Kidney tubule cell (primary cell): Measurements from ENCODE around the gene XXYLT1.

ENCODE experiments used
- DNase-seq: peaks from one replicate; pipeline ENCODE4 v3.0.0-alpha.2; 2018; ENCODE audit warnings: low spot score

Gene XXYLT1

DNA sequence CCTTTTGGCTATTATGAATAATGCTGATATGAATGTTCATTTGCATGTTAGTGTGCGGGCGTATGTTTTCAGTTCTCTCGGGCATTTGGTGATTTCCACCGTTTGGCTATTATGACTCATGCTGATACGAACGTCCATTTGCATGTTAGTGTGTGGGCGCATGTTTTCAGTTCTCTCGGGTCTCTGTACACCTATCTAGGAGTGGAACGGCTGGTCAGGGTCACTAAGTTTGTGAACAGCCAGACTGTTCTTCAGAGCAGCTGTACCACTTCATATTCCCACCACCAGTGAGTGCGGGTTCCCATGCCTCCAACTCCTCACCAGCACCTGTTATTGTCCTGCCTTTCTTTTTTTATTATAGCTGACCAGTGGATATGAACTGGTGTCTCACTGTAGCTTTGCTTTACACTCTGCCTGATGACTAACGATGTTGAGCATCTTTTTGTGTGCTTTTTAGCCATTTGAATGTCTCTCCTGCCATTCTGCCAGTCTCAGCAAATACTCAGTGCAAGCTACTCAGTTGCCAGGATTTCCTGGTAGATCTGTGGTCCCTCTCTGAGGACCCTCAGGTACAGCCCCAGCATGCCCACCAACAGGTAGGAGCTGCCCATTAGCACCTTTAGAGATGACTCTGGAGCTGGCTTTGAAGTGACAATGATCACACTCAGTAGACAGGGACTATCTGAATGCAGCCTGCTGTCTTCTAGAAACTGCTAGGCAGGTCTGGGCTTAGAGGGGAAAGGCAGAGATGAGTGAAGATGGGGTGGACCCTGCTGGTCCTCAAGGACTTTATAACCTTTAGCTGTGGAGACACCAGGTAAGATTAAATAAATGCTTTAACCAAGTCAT lies 141.1 kb downstream of the XXYLT1 start:
- no peak for DNase-seq

DNA sequence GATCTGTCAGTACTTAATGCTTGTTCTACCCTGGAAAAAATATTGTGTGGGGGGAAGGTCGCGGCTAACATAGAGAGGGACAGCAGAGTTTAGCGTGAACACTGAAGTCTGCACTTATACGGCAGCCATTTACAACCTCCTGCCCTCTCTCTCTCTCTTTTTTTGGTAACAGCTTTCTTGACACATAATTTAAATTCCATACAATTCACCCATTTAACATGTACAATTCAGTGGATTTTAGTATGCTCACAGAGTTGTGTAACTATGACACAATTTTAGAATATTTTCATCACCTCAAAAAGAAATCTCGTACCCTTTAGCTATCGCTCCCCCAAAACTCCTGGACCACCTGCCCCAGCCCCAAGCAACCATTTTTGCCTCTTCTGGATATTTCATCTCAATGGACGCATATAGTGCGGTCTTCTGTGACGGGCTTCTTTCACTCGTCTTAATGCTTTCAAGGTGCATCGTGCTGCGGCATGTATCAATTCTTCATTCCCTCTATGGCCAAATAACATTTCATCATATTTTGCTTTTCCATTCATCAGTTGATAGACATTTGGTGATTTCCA lies 141.8 kb downstream of the XXYLT1 start:
- DNase-seq = no peak

GRCh38 chr3:195128255-195129071 lies 142.5 kb downstream of the XXYLT1 start:
- DNase-seq = no peak

GRCh38 chr3:195126056-195126605 lies 144.8 kb downstream of the XXYLT1 start:
- no peak for DNase-seq

- no peak for DNase-seq
Measured at GRCh38 chr3:195125646-195126045, 145.3 kb downstream of the XXYLT1 start.

GRCh38 chr3:195124378-195124992 lies 146.5 kb downstream of the XXYLT1 start:
- no peak for DNase-seq

DNA sequence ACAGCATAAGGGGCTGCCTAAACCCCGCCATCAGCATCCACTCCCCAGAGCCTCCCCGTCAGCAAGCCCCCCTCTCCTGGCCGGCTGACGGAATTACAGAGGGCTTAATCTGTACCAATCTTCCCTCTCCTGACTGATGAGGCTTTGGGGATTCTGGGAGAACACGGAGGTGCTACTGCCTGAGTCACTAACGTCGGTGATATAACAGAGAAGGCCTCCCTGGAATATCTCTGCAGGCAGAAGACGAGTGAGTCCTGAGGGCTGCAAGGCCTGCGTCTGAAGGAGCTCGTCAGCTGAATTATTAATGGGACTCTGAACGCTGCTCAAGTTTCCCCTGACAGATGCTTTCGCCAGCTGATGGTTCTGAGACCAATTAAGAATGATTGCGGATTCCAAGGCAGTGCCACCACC lies 147.7 kb downstream of the XXYLT1 start:
- no peak for DNase-seq

DNA sequence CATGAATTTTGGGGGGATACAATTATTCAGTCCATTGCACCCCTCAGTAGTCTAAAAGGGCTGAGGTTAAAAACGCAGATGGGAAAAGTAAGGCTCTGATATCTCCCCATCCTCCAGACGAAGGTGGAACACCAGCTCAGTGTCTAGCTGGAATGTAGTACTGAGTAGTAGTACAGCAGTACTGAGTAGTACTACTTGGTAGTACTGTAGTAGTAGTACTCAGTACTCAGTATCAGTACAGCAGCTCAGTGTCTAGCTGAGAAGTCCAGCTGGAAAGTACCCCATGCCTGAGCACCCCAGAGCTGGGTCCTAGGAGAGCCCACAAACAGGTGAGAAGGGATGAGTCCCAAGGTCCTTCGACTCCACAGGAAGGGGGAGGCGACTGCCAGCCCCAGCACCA lies 148.7 kb downstream of the XXYLT1 start:
- DNase-seq = no peak

DNA sequence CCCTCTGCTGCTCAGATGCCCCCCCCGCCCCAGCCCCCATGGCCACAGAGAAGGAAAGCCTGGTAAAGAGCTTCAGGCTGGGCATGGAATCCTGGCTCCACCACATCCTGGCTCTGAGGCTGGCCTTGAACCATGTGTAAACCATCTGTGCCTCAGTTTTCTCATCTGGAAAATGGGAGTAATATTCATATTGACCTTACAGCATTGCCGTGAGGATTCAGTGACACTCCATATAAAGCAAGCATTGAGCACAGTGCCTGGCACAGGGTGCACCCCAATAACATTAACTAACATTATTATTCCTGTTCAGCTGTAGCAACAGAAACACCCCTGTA lies 150.7 kb downstream of the XXYLT1 start:
- DNase-seq = no peak

DNA sequence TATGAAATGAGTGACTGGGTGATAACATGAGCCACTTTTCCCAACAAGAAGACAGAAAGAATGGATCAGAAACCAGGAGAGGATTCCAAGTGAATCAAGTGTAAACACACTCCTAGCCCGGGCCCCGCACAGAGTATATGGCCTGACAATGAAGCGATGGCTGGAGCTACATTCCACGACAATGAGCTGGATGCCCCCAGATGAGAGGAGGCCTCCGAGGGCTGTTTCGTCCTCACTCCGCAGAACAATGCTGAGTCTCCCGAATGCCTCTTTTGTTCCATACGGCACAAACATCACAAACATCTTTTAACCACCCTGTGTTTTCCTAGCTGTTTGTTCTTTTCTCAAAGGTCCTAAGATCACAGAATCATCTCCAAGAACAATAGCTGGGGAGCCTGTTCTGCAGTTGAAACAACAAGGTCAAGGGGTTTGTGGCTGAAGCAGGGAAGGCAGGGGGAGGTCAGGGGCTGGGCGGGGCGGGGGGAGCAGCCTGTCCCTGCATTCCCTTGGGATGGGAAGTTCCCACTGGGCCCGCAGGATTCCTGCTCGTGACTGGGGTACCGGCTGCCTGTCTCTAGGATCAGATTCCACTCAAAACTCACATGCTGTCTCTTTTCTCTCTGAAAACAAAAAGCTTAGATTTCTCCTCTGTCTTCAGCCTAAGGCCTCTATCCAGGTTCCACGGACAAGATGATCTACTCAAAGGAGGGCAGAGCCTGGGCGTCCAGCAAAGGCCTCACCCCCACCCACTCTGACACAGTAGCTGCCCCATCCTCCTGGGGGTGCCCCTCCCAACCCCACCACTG lies 151.3 kb downstream of the XXYLT1 start:
- no peak for DNase-seq

DNA sequence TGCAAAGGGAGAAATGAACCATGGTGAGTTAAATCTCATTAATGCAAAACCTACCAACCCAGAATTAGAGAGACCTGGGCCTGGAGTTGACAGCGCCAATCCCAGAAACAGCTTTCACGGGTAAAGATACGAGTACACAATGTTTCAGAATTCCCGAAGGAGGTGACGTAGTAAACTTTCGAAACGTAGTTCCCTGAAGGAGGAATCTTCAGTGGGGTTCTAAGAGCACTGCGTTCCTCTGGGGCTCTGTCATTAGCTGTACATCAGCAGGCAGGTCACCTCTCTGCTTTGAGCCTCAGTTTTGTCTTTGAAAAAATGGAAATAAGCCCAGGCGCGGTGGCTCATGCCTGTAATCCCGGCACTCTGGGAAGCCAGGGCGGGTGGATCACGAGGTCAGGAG lies 152.3 kb downstream of the XXYLT1 start:
- no peak for DNase-seq

- peak; percentile 47 for DNase-seq
Measured at GRCh38 chr3:195117978-195118581, 152.9 kb downstream of the XXYLT1 start.

- no peak for DNase-seq
Measured at GRCh38 chr3:195116407-195117185, 154.4 kb downstream of the XXYLT1 start.

DNA sequence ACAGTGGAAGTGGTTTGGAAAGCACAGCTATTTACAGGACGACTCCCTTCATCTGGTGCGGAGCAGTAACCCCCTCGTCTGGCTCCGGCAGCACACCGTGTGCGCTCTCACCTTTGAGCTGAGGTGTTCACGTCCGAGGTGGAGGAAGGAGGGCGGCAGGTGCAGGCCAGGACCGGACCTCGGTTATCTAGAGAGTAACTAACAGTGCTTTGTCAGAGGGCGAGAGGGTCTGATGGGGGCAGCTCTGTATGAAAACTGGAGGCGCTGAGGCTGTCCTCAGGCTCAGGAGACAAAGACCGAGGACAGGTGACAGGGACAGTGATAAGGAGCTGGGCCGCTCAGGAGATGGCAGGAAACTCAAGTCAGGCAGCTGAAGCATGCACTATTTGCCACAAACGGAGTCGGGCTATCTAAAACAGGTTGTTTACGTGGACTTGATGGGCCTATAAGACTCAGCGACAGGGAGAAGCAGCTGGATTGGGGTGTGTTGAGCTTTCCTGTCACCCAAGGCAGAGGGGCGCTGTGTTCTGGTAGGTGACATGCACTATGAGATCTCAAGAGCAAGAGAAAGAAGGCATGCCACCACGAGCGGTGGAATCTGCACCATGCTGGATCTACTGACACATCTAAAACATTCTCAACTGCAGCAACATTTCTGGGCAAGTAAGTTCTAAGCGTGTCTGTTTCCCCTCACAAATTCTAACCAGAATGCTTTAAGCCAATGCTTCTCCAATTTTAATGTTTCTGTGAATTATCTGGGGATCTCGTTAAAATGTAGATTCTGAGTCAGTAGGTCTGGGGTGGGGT lies 155.2 kb downstream of the XXYLT1 start:
- no peak for DNase-seq

GRCh38 chr3:195114786-195115599 lies 156.0 kb downstream of the XXYLT1 start:
- DNase-seq = no peak

- no peak for DNase-seq
Measured at GRCh38 chr3:195113536-195114425, 157.2 kb downstream of the XXYLT1 start.

- no peak for DNase-seq
Measured at GRCh38 chr3:195113048-195113447, 157.9 kb downstream of the XXYLT1 start.
